NK-92 treated with Interleukin-12 subunit alpha and Interleukin-12 subunit beta, amount 100 ng/mL, for 24 hours (cell line): Measurements from ENCODE around the gene HSD3B2.
"Not testable (repeated sequence)": the region's sequence is repeated elsewhere in the genome, so short reads cannot be mapped to it uniquely, and the experiment has no call there.

Source experiments
- DNase-seq: peaks from one replicate; lab custom pipeline; 2025; lab: John Stamatoyannopoulos, UW

The HSD3B2 gene

GRCh38 chr1:119414950-119415349 is at the start of gene HSD3B2:
Gene HSD3B2, plus strand, starts transcription at chr1:119415150. Its CDS starts 270 bp downstream, at chr1:119415420.
- no peak for DNase-seq

- no peak for DNase-seq
These were observed 48.5 kb upstream of the HSD3B2 start for GRCh38 chr1:119366424-119366823.

DNA sequence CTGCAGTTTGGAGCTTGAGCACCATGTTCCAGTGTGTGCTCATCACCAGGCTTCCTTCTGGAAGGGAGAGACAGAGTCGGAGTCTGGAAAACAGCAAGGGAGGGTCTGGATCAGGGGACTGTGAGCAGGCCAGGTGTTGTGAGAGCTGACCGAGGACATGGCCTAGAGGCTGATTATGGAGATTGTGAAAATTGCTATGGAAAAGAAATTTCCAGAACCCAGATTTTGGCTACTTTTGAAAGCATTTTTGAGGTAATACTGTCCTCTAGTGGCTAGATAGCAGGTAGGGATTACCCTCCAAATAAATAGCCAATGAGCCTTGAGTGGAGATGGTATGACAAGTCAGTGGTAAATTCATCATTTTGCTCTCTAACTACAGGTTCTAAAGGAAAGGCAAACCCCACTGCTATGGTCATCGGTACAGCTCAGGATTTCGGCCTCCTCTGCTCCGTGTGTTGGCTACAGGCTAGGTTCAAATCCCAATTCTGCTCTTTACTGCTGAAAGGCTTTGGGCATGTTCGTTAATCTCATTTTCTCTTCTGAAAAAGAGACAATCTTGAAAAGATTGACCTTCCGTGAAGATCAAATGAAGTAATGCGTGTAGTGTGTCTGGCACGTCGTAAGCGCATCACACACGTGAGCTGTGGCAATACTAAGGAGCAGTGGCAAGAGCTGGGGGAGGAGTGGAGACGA is 47.4 kb upstream of the HSD3B2 start:
- DNase-seq: no peak

- no peak for DNase-seq
These were observed 46.4 kb upstream of the HSD3B2 start, which contains the start of gene HAO2 for GRCh38 chr1:119368554-119368953. Gene HAO2, plus strand, starts transcription at chr1:119368785. Its CDS starts 12,301 bp downstream, at chr1:119381086.

DNA sequence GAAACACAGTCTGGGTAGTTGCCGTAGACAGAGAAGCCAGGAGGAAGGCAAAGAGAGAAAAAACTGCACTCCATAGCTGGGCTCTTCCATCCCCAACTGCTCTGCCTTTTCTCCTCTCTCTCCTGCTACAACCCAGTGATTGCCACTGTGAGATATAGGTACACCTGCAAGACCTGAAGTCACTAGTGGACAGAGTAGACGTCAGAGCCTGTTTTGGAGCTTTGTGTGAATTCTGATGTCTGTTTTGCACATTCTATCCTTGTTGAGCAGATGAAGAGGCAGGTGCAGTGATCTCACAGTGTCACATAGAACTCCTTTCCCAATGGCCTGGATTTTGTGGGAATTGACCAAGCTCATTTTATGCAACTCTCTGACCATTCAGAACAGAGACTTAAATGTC is 44.2 kb upstream of the HSD3B2 start:
- DNase-seq: no peak

GRCh38 chr1:119371815-119372214 is 43.1 kb upstream of the HSD3B2 start:
- no peak for DNase-seq

- DNase-seq: no peak
These were observed 42.4 kb upstream of the HSD3B2 start for GRCh38 chr1:119372503-119373086.

- DNase-seq: no peak
These were observed 41.5 kb upstream of the HSD3B2 start for GRCh38 chr1:119373465-119373864.

- DNase-seq: no peak
These were observed 40.6 kb upstream of the HSD3B2 start for GRCh38 chr1:119374208-119374874.

DNA sequence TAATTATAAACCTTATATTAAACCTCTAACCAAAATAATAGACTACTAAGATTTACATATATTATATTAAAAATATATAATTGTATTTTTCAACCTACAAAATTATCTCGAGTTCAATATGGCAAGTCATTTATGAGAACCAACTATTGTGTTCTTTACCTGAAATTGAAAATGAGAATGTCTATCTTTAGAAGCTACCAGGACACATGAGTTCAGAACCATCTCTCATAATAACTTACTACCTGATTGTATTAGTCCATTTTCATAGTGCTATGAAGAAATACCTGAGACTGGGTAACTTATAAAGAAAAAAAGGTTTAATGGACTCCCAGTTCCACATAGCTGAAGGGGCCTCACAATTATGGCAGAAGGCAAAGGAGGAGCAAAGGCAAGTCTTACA is 39.6 kb upstream of the HSD3B2 start:
- no peak for DNase-seq

- no peak for DNase-seq
These were observed 38.4 kb upstream of the HSD3B2 start for GRCh38 chr1:119376594-119376993.

GRCh38 chr1:119377594-119377993 is 37.4 kb upstream of the HSD3B2 start:
- DNase-seq: not testable (repeated sequence)

GRCh38 chr1:119379117-119379516 is 35.8 kb upstream of the HSD3B2 start:
- DNase-seq: no peak

DNA sequence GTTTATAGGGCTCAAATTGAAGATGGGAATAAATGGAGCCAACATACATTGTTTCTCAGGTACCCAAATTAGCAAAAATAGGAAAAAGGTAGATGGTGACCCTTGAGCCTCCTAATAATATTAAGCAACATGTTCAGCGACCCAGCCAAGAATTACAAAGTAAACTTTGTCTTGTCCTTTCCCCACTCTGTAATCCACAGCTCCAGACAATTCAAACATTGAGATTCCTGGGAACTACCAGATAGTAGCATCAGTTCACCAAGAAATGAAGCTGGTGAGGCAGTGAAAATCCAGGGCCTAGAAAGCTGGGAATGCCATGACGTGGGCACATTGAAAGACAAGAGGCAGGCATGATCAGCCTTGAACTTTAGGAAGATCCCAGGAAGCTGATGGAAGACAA is 34.6 kb upstream of the HSD3B2 start:
- no peak for DNase-seq

GRCh38 chr1:119380983-119381662 is 33.8 kb upstream of the HSD3B2 start:
- DNase-seq: no peak

GRCh38 chr1:119384591-119384990 is 30.4 kb upstream of the HSD3B2 start:
- no peak for DNase-seq

GRCh38 chr1:119385650-119386049 is 29.3 kb upstream of the HSD3B2 start:
- DNase-seq: no peak

GRCh38 chr1:119387858-119388257 is 27.1 kb upstream of the HSD3B2 start:
- DNase-seq: no peak

- DNase-seq: no peak
These were observed 26.5 kb upstream of the HSD3B2 start for GRCh38 chr1:119388450-119388849.

- no peak for DNase-seq
These were observed 24.4 kb upstream of the HSD3B2 start for GRCh38 chr1:119390526-119390925.

DNA sequence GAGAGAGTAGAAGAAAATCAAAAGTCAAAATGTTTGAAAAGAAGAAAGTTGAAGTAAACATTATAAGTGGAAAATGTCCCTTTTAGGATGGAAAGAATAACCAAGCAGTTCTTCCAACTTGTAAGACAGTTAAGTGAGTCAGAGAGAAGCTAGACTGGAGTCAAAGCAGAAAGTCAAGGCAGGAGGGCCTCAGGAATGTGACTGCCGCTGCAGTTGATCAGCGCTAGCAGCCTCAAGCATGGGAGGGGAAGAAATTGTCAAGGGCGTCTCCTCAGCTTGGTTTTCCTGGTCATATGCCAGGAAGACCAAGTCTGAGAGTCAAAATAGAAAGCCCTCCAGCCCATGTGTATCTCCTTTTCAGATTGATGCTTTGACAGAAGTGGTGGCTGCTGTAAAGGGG is 23.2 kb upstream of the HSD3B2 start:
- no peak for DNase-seq

- DNase-seq: no peak
These were observed 20.9 kb upstream of the HSD3B2 start for GRCh38 chr1:119394085-119394484.

DNA sequence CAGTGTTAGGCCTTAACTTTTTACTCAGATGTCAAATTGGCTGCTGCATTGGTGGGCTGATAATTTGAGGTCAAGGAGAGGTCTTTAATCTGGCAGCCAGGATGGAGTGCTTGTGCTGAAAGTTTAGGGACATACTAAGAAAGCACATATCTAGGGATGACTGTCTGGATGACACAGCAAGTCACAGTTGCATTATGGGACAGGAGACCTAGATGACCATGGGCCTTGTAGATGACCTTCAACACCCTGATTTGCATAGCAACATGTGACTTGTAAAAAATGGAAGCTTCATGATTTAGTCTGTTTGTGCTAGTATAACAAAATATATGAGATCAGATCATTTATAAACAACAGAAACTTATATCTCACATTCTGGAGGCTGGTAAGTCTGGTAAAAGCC is 18.0 kb upstream of the HSD3B2 start:
- DNase-seq: no peak
